ENCODE measurements around the gene APBA2. TPM values are rescaled to one million over a fixed set of nuclear protein-coding genes. Genes with fewer than 3 reads are reported as not detected.

The APBA2 gene
- total and polyA plus RNA-seq, 2 donors from 2014 or later: 1.0 to 6.1 TPM

- Histone ChIP-seq H3K4me3 (ENCODE audit: low read length in 3 of 3) (no peak overlapping the region), H3K9ac (ENCODE audit: low read length in 3 of 3) (no peak overlapping the region), H3K27ac (ENCODE audit: low read depth in 2 of 2, low read length in 2 of 2) (no peak overlapping the region), H3K9me3 (ENCODE audit: control insufficient read depth in 2 of 3, insufficient read depth in 1 of 3, low read length in 3 of 3) (no peaks in the 10 kb centered on the region), H3K36me3 (ENCODE audit: control insufficient read depth in 2 of 3, insufficient read depth in 3 of 3, low read length in 3 of 3) (no peaks in the 10 kb centered on the region), H3K27me3 (ENCODE audit: control insufficient read depth, insufficient read depth, low read length) (no peaks in the 10 kb centered on the region), H3K4me1 (ENCODE audit: control insufficient read depth in 2 of 3, insufficient read depth in 2 of 3, low read depth in 1 of 3, low read length in 3 of 3) (no peaks in the 10 kb centered on the region)
- FAIRE-seq (no peak), DNase-seq (no peak)
- TF ChIP-seq, protein P1, sequence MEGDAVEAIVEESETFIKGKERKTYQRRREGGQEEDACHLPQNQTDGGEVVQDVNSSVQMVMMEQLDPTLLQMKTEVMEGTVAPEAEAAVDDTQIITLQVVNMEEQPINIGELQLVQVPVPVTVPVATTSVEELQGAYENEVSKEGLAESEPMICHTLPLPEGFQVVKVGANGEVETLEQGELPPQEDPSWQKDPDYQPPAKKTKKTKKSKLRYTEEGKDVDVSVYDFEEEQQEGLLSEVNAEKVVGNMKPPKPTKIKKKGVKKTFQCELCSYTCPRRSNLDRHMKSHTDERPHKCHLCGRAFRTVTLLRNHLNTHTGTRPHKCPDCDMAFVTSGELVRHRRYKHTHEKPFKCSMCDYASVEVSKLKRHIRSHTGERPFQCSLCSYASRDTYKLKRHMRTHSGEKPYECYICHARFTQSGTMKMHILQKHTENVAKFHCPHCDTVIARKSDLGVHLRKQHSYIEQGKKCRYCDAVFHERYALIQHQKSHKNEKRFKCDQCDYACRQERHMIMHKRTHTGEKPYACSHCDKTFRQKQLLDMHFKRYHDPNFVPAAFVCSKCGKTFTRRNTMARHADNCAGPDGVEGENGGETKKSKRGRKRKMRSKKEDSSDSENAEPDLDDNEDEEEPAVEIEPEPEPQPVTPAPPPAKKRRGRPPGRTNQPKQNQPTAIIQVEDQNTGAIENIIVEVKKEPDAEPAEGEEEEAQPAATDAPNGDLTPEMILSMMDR (IDR thresholded peaks at IDR 0.05; ENCODE audit: borderline replicate concordance, extremely low read depth, insufficient read depth): no peak
- intact Hi-C loops (cut with DNase I): no loop called here
Measured at GRCh38 chr15:28995705-28996104, 109.9 kb downstream of the APBA2 start.

DNA sequence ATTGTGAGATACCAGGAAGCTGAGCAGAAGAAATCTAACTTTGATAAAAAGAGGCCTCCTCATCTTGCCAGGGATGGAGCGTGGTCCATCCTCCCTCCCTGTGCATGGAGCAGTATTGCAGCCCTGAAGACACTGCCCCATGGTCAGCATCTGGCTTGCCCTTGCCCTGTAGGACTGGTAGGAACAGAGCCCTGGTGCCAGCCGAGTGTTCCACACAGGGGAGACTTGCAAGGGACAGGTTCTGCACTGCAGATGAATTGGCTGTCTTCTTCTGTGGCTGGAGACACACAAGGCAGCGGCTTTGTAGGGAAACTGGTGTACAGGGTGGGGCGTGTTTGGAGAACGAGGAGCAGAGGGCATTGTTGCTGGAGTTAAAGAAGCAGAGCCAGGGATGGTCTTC is 110.5 kb downstream of the APBA2 start:
- intact Hi-C loops (cut with DNase I): no loop called here
- H3K9me3 ChIP-seq (ENCODE audit: control insufficient read depth in 2 of 3, insufficient read depth in 1 of 3, low read length in 3 of 3): no peaks in the 10 kb centered on the region
- no peak overlapping the region for H3K27ac ChIP-seq (ENCODE audit: low read depth in 2 of 2, low read length in 2 of 2)
- no peaks in the 10 kb centered on the region for H3K36me3 ChIP-seq (ENCODE audit: control insufficient read depth in 2 of 3, insufficient read depth in 3 of 3, low read length in 3 of 3)
- no peak for DNase-seq
- H3K27me3 ChIP-seq (ENCODE audit: control insufficient read depth, insufficient read depth, low read length): no peaks in the 10 kb centered on the region
- H3K4me1 ChIP-seq (ENCODE audit: control insufficient read depth in 2 of 3, insufficient read depth in 2 of 3, low read depth in 1 of 3, low read length in 3 of 3): no peaks in the 10 kb centered on the region
- no peak overlapping the region for H3K9ac ChIP-seq (ENCODE audit: low read length in 3 of 3)
- TF ChIP-seq, protein P1 (IDR thresholded peaks at IDR 0.05; ENCODE audit: borderline replicate concordance, extremely low read depth, insufficient read depth): no peak
- FAIRE-seq: no peak
- no peak overlapping the region for H3K4me3 ChIP-seq (ENCODE audit: low read length in 3 of 3)

GRCh38 chr15:28996953-28997352 is 111.2 kb downstream of the APBA2 start:
- Histone ChIP-seq H3K27ac (ENCODE audit: low read depth in 2 of 2, low read length in 2 of 2) (no peak overlapping the region), H3K9me3 (ENCODE audit: control insufficient read depth in 2 of 3, insufficient read depth in 1 of 3, low read length in 3 of 3) (no peaks in the 10 kb centered on the region), H3K4me3 (ENCODE audit: low read length in 3 of 3) (no peak overlapping the region), H3K27me3 (ENCODE audit: control insufficient read depth, insufficient read depth, low read length) (no peaks in the 10 kb centered on the region), H3K36me3 (ENCODE audit: control insufficient read depth in 2 of 3, insufficient read depth in 3 of 3, low read length in 3 of 3) (no peaks in the 10 kb centered on the region), H3K4me1 (ENCODE audit: control insufficient read depth in 2 of 3, insufficient read depth in 2 of 3, low read depth in 1 of 3, low read length in 3 of 3) (no peaks in the 10 kb centered on the region), H3K9ac (ENCODE audit: low read length in 3 of 3) (no peak overlapping the region)
- intact Hi-C loops (cut with DNase I): no loop called here
- TF ChIP-seq, protein P1 (IDR thresholded peaks at IDR 0.05; ENCODE audit: borderline replicate concordance, extremely low read depth, insufficient read depth): no peak
- DNase-seq: no peak
- FAIRE-seq: no peak

DNA sequence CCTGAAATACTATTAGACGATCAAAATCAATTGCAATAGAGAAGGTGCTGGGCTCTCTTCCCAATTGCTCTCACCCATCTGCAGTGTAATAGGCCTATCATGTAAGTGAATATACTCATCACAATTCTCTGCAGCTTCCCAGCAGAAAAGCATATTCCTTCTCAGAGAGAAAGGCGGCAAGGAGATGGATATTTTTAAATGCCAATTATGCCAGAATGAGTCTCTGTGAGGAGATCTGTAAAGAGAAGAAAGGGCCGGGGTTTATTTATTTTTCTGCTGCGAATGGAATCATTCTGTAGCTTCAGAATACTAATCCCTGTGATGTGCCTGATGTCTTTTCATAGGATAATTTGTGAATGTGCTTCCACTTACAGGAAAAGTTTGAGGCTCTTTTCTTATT is 112.0 kb downstream of the APBA2 start:
- Histone ChIP-seq H3K9ac (ENCODE audit: low read length in 3 of 3) (no peak overlapping the region), H3K27ac (ENCODE audit: low read depth in 2 of 2, low read length in 2 of 2) (no peak overlapping the region), H3K27me3 (ENCODE audit: control insufficient read depth, insufficient read depth, low read length) (no peaks in the 10 kb centered on the region), H3K9me3 (ENCODE audit: control insufficient read depth in 2 of 3, insufficient read depth in 1 of 3, low read length in 3 of 3) (no peaks in the 10 kb centered on the region), H3K36me3 (ENCODE audit: control insufficient read depth in 2 of 3, insufficient read depth in 3 of 3, low read length in 3 of 3) (no peaks in the 10 kb centered on the region), H3K4me1 (ENCODE audit: control insufficient read depth in 2 of 3, insufficient read depth in 2 of 3, low read depth in 1 of 3, low read length in 3 of 3) (no peaks in the 10 kb centered on the region), H3K4me3 (ENCODE audit: low read length in 3 of 3) (no peak overlapping the region)
- intact Hi-C loops (cut with DNase I): no loop called here
- FAIRE-seq (no peak), DNase-seq (no peak)
- TF ChIP-seq, protein P1 (IDR thresholded peaks at IDR 0.05; ENCODE audit: borderline replicate concordance, extremely low read depth, insufficient read depth): no peak
